HEK293 (cell line): ENCODE data around the gene CHRNA9.

Experiments
- CTCF ChIA-PET: fragments of 350-600 bp; formaldehyde crosslinking; extraction: SDS; loops from one replicate; lab custom pipeline; 2021; ENCODE audit warnings: antibody characterized with exemption; lab: Yijun Ruan, JAX
- POLR2A ChIA-PET: fragments of 300-600 bp; formaldehyde crosslinking; extraction: SDS; loops from one replicate; lab custom pipeline; 2020; ENCODE audit warnings: antibody characterized with exemption, inconsistent platforms; lab: Yijun Ruan, JAX
- H3K27ac ChIP-seq: fragments of 200-500 bp; sonication (Bioruptor generic); 2 replicates; pipeline ENCODE4 v1.5.1; 2014; ENCODE audit warnings: low read depth, low read length, control low read depth, inconsistent platforms; ENCODE audit errors: extremely low read depth
- H3K36me3 ChIP-seq, 2 experiments: fragments of 200-500 bp in 1 of 2; sonication (Bioruptor generic) in 1 of 2; 1 replicate in 1 of 2; 2 replicates in 1 of 2; pipeline ENCODE4 v1.5.1; 2014 to 2017; ENCODE audit warnings: inconsistent platforms in 2 of 2, low read length in 2 of 2; ENCODE audit not compliant: control insufficient read depth in 2 of 2, insufficient read depth in 1 of 2
- H3K4me1 ChIP-seq: fragments of 200-500 bp; sonication (Bioruptor generic); 2 replicates; pipeline ENCODE4 v1.5.1; 2014; ENCODE audit warnings: mild to moderate bottlenecking, low read length, inconsistent platforms; ENCODE audit not compliant: control insufficient read depth, insufficient read depth
- H3K4me3 ChIP-seq: 2 replicates; pipeline ENCODE4 v1.5.1; 2011; ENCODE audit warnings: low read depth, mild to moderate bottlenecking, control low read depth, low read length, moderate library complexity
- H3K9me3 ChIP-seq: fragments of 200-500 bp; sonication (Bioruptor generic); 2 replicates; pipeline ENCODE4 v1.5.1; 2014; ENCODE audit warnings: low read depth, low read length, inconsistent platforms; ENCODE audit not compliant: control insufficient read depth, insufficient read depth
- EGR2 ChIP-seq: fragments of 450-650 bp; formaldehyde crosslinking; IDR thresholded peaks from 2 replicates; pipeline ENCODE4 v1.5.1; 2016; ENCODE audit warnings: low read depth, missing biosample characterization, missing genetic modification characterization
- FEZF1 ChIP-seq: fragments of 450-650 bp; formaldehyde crosslinking; IDR thresholded peaks from 2 replicates; pipeline ENCODE4 v1.5.1; 2016; ENCODE audit warnings: missing biosample characterization, missing genetic modification characterization
- KLF7 ChIP-seq: fragments of 450-650 bp; formaldehyde crosslinking; IDR thresholded peaks from 2 replicates; pipeline ENCODE4 v1.5.1; 2016; ENCODE audit warnings: missing biosample characterization, missing genetic modification characterization, borderline replicate concordance
- KLF8 ChIP-seq: fragments of 450-650 bp; formaldehyde crosslinking; IDR thresholded peaks from 2 replicates; pipeline ENCODE4 v1.5.1; 2016; ENCODE audit warnings: missing biosample characterization, missing genetic modification characterization
- RBAK ChIP-seq: fragments of 450-650 bp; formaldehyde crosslinking; IDR thresholded peaks from 2 replicates; pipeline ENCODE4 v1.5.1; 2016; ENCODE audit warnings: missing biosample characterization, missing genetic modification characterization
- TRIM28 ChIP-seq: IDR thresholded peaks from 2 replicates; pipeline ENCODE4 v1.6.1; 2011; ENCODE audit warnings: low read length, control low read depth, borderline replicate concordance
- ZBTB1 ChIP-seq: fragments of 450-650 bp; formaldehyde crosslinking; IDR thresholded peaks from 2 replicates; pipeline ENCODE4 v1.5.1; 2016; ENCODE audit warnings: missing biosample characterization, missing genetic modification characterization
- ZBTB20 ChIP-seq: fragments of 450-650 bp; formaldehyde crosslinking; IDR thresholded peaks from 2 replicates; pipeline ENCODE4 v1.5.1; 2016; ENCODE audit warnings: missing biosample characterization, missing genetic modification characterization
- ZFP41 ChIP-seq: fragments of 450-650 bp; formaldehyde crosslinking; IDR thresholded peaks from 2 replicates; pipeline ENCODE4 v1.5.1; 2016; ENCODE audit warnings: missing biosample characterization, missing genetic modification characterization, borderline replicate concordance
- ZNF140 ChIP-seq: fragments of 450-650 bp; formaldehyde crosslinking; IDR thresholded peaks from 2 replicates; pipeline ENCODE4 v1.5.1; 2016; ENCODE audit warnings: missing biosample characterization, missing genetic modification characterization
- ZNF202 ChIP-seq: fragments of 450-650 bp; formaldehyde crosslinking; IDR thresholded peaks from 2 replicates; pipeline ENCODE4 v1.5.1; 2016; ENCODE audit warnings: missing biosample characterization, missing genetic modification characterization, borderline replicate concordance
- ZNF311 ChIP-seq: fragments of 450-650 bp; formaldehyde crosslinking; IDR thresholded peaks from 2 replicates; pipeline ENCODE4 v1.5.1; 2017; ENCODE audit warnings: missing biosample characterization, missing genetic modification characterization, borderline replicate concordance
- ZNF529 ChIP-seq: fragments of 450-650 bp; formaldehyde crosslinking; IDR thresholded peaks from 2 replicates; pipeline ENCODE4 v1.5.1; 2017; ENCODE audit warnings: missing genetic modification characterization, missing biosample characterization; ENCODE audit not compliant: insufficient replicate concordance
- ZNF555 ChIP-seq: fragments of 450-650 bp; formaldehyde crosslinking; conservative IDR thresholded peaks from 2 replicates; pipeline ENCODE4 v1.5.1; 2017; ENCODE audit warnings: missing biosample characterization, mild to moderate bottlenecking, missing genetic modification characterization, inconsistent platforms
- ZNF580 ChIP-seq: fragments of 450-650 bp; formaldehyde crosslinking; IDR thresholded peaks from 2 replicates; pipeline ENCODE4 v1.5.1; 2016; ENCODE audit warnings: missing biosample characterization, missing genetic modification characterization
- ZNF791 ChIP-seq: fragments of 450-650 bp; formaldehyde crosslinking; IDR thresholded peaks from 2 replicates; pipeline ENCODE4 v1.5.1; 2016; ENCODE audit warnings: missing biosample characterization, missing genetic modification characterization
- TF ChIP-seq, protein P1 (sequence below): fragments of 450-650 bp; formaldehyde crosslinking; IDR thresholded peaks from 2 replicates; pipeline ENCODE4; 2016; ENCODE audit warnings: missing biosample characterization, missing genetic modification characterization
- TF ChIP-seq, protein P2 (sequence below): fragments of 450-650 bp; formaldehyde crosslinking; IDR thresholded peaks from 2 replicates; pipeline ENCODE4 v1.5.1; 2017; ENCODE audit warnings: missing biosample characterization, mild to moderate bottlenecking, missing genetic modification characterization, moderate library complexity
- TF ChIP-seq, protein P3 (sequence below): fragments of 450-650 bp; formaldehyde crosslinking; IDR thresholded peaks from 2 replicates; pipeline ENCODE4 v1.5.1; 2016; ENCODE audit warnings: missing biosample characterization, missing genetic modification characterization

Gene CHRNA9

GRCh38 chr4:40333921-40334352, 1.2 kb upstream of the CHRNA9 start (continued):
- TF ChIP-seq EGR2 (tag by site-specific recombination) (peak; percentile 70; the same call in 1 of the 2 replicates), ZBTB20 (tag by site-specific recombination) (no peak), ZNF529 (tag by site-specific recombination) (no peak)

DNA sequence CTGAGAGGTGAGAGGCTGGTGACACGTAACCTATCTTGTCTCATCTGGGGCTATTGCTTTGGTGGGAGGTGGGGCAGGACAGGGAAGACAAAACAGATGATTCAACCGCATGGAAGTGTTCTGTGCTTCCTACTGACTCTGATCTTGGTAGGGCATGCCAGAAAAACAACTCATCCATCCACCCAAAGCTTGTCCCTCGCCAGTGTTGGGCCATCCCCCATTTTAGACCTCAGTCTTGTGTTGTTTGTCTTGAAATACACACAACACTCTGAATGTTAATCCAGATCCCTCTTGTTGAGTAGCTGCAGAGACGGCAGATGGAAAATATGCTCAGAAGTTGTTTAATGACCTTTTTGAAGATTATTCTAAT, 377 bp downstream of the CHRNA9 start:
- no peak overlapping the region for H3K27ac ChIP-seq

DNA sequence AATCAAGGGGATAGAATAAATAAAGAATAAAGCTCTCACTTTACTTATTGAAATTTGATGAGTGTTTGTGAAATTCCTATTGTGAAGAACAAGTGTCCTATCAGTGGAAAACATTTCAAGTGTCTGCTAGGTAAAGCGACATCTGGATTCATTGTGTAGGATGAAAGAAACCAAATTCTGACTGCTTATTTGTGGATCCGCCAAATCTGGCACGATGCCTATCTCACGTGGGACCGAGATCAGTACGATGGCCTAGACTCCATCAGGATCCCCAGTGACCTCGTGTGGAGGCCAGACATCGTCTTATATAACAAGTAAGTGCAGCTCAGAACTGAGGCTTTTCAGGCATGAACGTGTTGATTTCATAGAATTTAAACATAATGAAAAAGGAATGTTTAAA, 1.9 kb downstream of the CHRNA9 start:
- peaks cover 9% of the 10 kb centered on the region for H3K4me1 ChIP-seq
- no peak for TF ChIP-seq ZNF791
- TF ChIP-seq, protein P1, sequence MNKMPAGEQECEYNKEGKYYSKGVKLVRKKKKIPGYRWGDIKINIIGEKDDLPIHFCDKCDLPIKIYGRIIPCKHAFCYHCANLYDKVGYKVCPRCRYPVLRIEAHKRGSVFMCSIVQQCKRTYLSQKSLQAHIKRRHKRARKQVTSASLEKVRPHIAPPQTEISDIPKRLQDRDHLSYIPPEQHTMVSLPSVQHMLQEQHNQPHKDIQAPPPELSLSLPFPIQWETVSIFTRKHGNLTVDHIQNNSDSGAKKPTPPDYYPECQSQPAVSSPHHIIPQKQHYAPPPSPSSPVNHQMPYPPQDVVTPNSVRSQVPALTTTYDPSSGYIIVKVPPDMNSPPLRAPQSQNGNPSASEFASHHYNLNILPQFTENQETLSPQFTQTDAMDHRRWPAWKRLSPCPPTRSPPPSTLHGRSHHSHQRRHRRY (tag by site-specific recombination) = no peak
- no peak for TF ChIP-seq ZNF580 (tag by site-specific recombination)
- no peak for TF ChIP-seq KLF7 (tag by site-specific recombination)
- TF ChIP-seq RBAK (tag by site-specific recombination) = no peak
- TF ChIP-seq TRIM28 = no peak
- TF ChIP-seq ZNF140 (tag by site-specific recombination) = no peak
- no peak for TF ChIP-seq ZNF202
- TF ChIP-seq ZNF555 (tag by site-specific recombination) = no peak
- no peak for TF ChIP-seq KLF8
- TF ChIP-seq, protein P2, sequence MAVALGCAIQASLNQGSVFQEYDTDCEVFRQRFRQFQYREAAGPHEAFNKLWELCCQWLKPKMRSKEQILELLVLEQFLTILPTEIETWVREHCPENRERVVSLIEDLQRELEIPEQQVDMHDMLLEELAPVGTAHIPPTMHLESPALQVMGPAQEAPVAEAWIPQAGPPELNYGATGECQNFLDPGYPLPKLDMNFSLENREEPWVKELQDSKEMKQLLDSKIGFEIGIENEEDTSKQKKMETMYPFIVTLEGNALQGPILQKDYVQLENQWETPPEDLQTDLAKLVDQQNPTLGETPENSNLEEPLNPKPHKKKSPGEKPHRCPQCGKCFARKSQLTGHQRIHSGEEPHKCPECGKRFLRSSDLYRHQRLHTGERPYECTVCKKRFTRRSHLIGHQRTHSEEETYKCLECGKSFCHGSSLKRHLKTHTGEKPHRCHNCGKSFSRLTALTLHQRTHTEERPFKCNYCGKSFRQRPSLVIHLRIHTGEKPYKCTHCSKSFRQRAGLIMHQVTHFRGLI (tag by site-specific recombination) = no peak
- TF ChIP-seq ZNF311 (tag by site-specific recombination) = no peak
- TF ChIP-seq, protein P3, sequence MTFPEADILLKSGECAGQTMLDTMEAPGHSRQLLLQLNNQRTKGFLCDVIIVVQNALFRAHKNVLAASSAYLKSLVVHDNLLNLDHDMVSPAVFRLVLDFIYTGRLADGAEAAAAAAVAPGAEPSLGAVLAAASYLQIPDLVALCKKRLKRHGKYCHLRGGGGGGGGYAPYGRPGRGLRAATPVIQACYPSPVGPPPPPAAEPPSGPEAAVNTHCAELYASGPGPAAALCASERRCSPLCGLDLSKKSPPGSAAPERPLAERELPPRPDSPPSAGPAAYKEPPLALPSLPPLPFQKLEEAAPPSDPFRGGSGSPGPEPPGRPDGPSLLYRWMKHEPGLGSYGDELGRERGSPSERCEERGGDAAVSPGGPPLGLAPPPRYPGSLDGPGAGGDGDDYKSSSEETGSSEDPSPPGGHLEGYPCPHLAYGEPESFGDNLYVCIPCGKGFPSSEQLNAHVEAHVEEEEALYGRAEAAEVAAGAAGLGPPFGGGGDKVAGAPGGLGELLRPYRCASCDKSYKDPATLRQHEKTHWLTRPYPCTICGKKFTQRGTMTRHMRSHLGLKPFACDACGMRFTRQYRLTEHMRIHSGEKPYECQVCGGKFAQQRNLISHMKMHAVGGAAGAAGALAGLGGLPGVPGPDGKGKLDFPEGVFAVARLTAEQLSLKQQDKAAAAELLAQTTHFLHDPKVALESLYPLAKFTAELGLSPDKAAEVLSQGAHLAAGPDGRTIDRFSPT = no peak
- ChIA-PET CTCF (interaction anchor here (1.4 to 1.7 kb wide), 2 partner anchors 11 to 20 kb away, joined by 3 to 6 read pairs; no protein-coding TSS in a partner anchor), POLR2A (interaction anchor here (0.6 kb wide), 1 partner anchor 120 kb away, joined by 8 read pairs; no protein-coding TSS in a partner anchor)
- H3K36me3 ChIP-seq = no peaks in the 10 kb centered on the region
- no peak overlapping the region for H3K4me3 ChIP-seq
- no peaks in the 10 kb centered on the region for H3K9me3 ChIP-seq
- H3K27ac ChIP-seq = no peak overlapping the region

More for the DNA sequence above, 377 bp downstream of the CHRNA9 start:
- TF ChIP-seq FEZF1 (tag by site-specific recombination) (no peak), RBAK (tag by site-specific recombination) (no peak), ZBTB1 (tag by site-specific recombination) (no peak), ZFP41 (tag by site-specific recombination) (no peak)
- ChIA-PET CTCF (interaction anchor here (0.8 to 1.7 kb wide), 3 partner anchors 10 to 45 kb away, joined by 3 to 6 read pairs (median 6); no protein-coding TSS in a partner anchor), POLR2A (no interaction called here)
- Histone ChIP-seq H3K9me3 (no peaks in the 10 kb centered on the region), H3K36me3 (no peaks in the 10 kb centered on the region), H3K4me3 (no peak overlapping the region), H3K4me1 (peaks cover 9% of the 10 kb centered on the region)
